ENCODE measurements around the gene SAP130.

The SAP130 gene

DNA sequence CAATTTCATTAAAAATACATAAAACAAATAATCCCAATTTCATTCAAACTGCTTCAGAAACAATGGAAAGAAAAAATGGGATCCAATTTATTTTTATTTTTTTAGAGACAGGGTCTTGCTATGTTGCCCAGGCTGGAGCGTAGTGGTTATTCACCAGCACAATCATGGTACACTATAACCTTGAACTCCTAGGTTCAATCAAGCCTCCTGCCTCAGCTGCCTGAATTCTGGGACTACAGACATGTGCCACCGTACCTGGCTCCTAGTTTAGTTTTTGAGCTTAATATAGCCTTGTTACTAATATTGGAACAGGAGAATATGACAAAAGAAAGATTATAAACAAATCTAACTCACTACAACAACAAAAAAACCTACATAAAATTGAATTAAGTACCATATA is 34.2 kb downstream of the SAP130 start:
- Histone ChIP-seq H2AFZ (ENCODE audit: low read length) (no peak overlapping the region), H3K4me2 (ENCODE audit: low read depth, low read length, poor library complexity, severe bottlenecking) (no peak overlapping the region), H3K4me3 (ENCODE audit: low read length, poor library complexity, severe bottlenecking) (no peak overlapping the region), H3K9ac (ENCODE audit: low read depth, low read length, poor library complexity, severe bottlenecking) (no peak overlapping the region), H4K20me1 (ENCODE audit: insufficient read depth, low read length, poor library complexity, severe bottlenecking) (no peaks in the 10 kb centered on the region), H3F3A (ENCODE audit: low read depth) (no peaks in the 10 kb centered on the region), H3K27me3 (ENCODE audit: insufficient read depth, low read length, poor library complexity, severe bottlenecking) (no peaks in the 10 kb centered on the region), H3K9me2 (replicated peaks; ENCODE audit: low read depth, low read length) (no peaks in the 10 kb centered on the region), H3K79me2 (ENCODE audit: insufficient read depth, low read length) (no peaks in the 10 kb centered on the region), H3K36me3 (ENCODE audit: insufficient read depth, low read length) (peaks cover 73% of the 10 kb centered on the region; the same call in 1 of the 2 replicates), H3K4me1 (ENCODE audit: insufficient read depth, low read length, poor library complexity, severe bottlenecking) (no peaks in the 10 kb centered on the region), H3K9me3 (ENCODE audit: insufficient read depth, low read depth, low read length) (no peaks in the 10 kb centered on the region)
- TF ChIP-seq, protein P1, sequence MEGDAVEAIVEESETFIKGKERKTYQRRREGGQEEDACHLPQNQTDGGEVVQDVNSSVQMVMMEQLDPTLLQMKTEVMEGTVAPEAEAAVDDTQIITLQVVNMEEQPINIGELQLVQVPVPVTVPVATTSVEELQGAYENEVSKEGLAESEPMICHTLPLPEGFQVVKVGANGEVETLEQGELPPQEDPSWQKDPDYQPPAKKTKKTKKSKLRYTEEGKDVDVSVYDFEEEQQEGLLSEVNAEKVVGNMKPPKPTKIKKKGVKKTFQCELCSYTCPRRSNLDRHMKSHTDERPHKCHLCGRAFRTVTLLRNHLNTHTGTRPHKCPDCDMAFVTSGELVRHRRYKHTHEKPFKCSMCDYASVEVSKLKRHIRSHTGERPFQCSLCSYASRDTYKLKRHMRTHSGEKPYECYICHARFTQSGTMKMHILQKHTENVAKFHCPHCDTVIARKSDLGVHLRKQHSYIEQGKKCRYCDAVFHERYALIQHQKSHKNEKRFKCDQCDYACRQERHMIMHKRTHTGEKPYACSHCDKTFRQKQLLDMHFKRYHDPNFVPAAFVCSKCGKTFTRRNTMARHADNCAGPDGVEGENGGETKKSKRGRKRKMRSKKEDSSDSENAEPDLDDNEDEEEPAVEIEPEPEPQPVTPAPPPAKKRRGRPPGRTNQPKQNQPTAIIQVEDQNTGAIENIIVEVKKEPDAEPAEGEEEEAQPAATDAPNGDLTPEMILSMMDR (conservative IDR thresholded peaks at IDR 0.05; ENCODE audit: low read length), result no peak
- TF ChIP-seq EZH2phosphoT487 (IDR thresholded peaks at IDR 0.05; ENCODE audit: borderline replicate concordance), result no peak

DNA sequence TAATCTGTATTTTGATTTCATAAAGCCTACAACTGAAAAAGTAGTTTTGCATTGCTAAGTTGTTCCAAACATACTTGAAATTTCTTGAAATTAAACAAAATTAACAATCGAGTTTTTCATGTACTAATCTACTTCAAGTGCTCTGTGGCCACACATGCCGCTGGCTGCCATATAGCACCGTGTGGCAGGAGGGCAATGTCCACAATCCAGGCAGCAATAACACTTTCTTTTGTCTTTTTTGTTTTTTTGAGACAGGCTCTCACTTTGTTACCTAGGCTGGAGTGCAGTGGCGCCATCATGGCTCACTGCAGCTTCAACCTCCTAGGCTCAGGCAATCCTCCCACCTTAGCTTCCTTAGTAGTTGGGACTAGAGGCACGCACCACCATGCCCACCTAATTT is 36.1 kb downstream of the SAP130 start:
- TF ChIP-seq EZH2phosphoT487 (IDR thresholded peaks at IDR 0.05; ENCODE audit: borderline replicate concordance), result no peak
- TF ChIP-seq, protein P1 (conservative IDR thresholded peaks at IDR 0.05; ENCODE audit: low read length), result no peak
- no peaks in the 10 kb centered on the region for H4K20me1 ChIP-seq (ENCODE audit: insufficient read depth, low read length, poor library complexity, severe bottlenecking)
- no peaks in the 10 kb centered on the region for H3K27me3 ChIP-seq (ENCODE audit: insufficient read depth, low read length, poor library complexity, severe bottlenecking)
- no peaks in the 10 kb centered on the region for H3K9me3 ChIP-seq (ENCODE audit: insufficient read depth, low read depth, low read length)
- no peak overlapping the region for H2AFZ ChIP-seq (ENCODE audit: low read length)
- H3K9me2 ChIP-seq (replicated peaks; ENCODE audit: low read depth, low read length), result no peaks in the 10 kb centered on the region
- H3K4me3 ChIP-seq (ENCODE audit: low read length, poor library complexity, severe bottlenecking), result no peak overlapping the region
- no peaks in the 10 kb centered on the region for H3K79me2 ChIP-seq (ENCODE audit: insufficient read depth, low read length)
- H3K4me2 ChIP-seq (ENCODE audit: low read depth, low read length, poor library complexity, severe bottlenecking), result no peak overlapping the region
- H3K9ac ChIP-seq (ENCODE audit: low read depth, low read length, poor library complexity, severe bottlenecking), result no peak overlapping the region
- peaks cover 74% of the 10 kb centered on the region for H3K36me3 ChIP-seq (ENCODE audit: insufficient read depth, low read length)
- H3F3A ChIP-seq (ENCODE audit: low read depth), result no peaks in the 10 kb centered on the region
- no peaks in the 10 kb centered on the region for H3K4me1 ChIP-seq (ENCODE audit: insufficient read depth, low read length, poor library complexity, severe bottlenecking)

DNA sequence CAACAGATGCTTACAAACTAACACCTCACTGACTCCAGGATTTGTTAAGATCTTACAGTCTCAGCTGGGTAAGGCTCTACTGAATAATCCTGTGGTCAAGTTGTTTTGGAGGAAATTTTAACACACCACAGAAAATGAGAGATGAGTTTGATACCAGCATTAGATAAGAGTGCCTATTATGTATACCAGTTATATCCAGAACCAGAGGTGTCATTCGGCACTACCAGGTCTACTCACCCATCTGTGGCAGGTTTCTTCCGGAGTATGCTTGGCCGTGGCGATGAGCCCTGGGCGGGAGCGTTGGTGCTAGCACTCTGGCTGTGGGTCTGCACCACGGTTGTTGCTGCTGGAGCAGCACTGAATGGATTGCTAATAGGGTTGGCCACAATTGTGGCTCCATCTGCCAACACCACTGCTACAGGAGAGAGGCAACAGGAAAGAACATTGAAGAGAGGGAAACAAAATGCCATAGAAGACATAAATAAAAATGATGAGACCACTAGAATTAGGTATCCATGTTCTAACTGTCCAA is 41.2 kb downstream of the SAP130 start:
- H3K36me3 ChIP-seq (ENCODE audit: insufficient read depth, low read length), result peaks cover 86% of the 10 kb centered on the region
- H3K4me1 ChIP-seq (ENCODE audit: insufficient read depth, low read length, poor library complexity, severe bottlenecking), result no peaks in the 10 kb centered on the region
- no peak overlapping the region for H3K4me3 ChIP-seq (ENCODE audit: low read length, poor library complexity, severe bottlenecking)
- TF ChIP-seq, protein P1 (conservative IDR thresholded peaks at IDR 0.05; ENCODE audit: low read length), result no peak
- no peak for TF ChIP-seq EZH2phosphoT487 (IDR thresholded peaks at IDR 0.05; ENCODE audit: borderline replicate concordance)
- H4K20me1 ChIP-seq (ENCODE audit: insufficient read depth, low read length, poor library complexity, severe bottlenecking), result no peaks in the 10 kb centered on the region
- H3K9me3 ChIP-seq (ENCODE audit: insufficient read depth, low read depth, low read length), result no peaks in the 10 kb centered on the region
- H2AFZ ChIP-seq (ENCODE audit: low read length), result no peak overlapping the region
- no peaks in the 10 kb centered on the region for H3K79me2 ChIP-seq (ENCODE audit: insufficient read depth, low read length)
- no peaks in the 10 kb centered on the region for H3K9me2 ChIP-seq (replicated peaks; ENCODE audit: low read depth, low read length)
- H3K27me3 ChIP-seq (ENCODE audit: insufficient read depth, low read length, poor library complexity, severe bottlenecking), result no peaks in the 10 kb centered on the region
- H3K9ac ChIP-seq (ENCODE audit: low read depth, low read length, poor library complexity, severe bottlenecking), result no peak overlapping the region
- H3F3A ChIP-seq (ENCODE audit: low read depth), result no peaks in the 10 kb centered on the region
- no peak overlapping the region for H3K4me2 ChIP-seq (ENCODE audit: low read depth, low read length, poor library complexity, severe bottlenecking)
